Vagina (tissue), 2 donors: ENCODE measurements around the gene CCL7.

Experiments
- POLR2A ChIP-seq, 2 donors: fragments of 450-650 bp; IDR thresholded peaks; one replicate each; pipeline ENCODE4 v1.6.1; 2017; ENCODE audit warnings: antibody characterized with exemption in 2 of 2, mild to moderate bottlenecking in 2 of 2, moderate library complexity in 2 of 2
- POLR2AphosphoS5 ChIP-seq, 2 donors: sonication (generic); formaldehyde crosslinking; IDR thresholded peaks; one replicate each; pipeline ENCODE4 v1.9.0; 2017; ENCODE audit warnings: antibody characterized with exemption in 2 of 2, mild to moderate bottlenecking in 2 of 2, low read depth in 1 of 2; ENCODE audit not compliant: insufficient read depth in 1 of 2
- TF ChIP-seq, protein P1 (sequence below), 3 experiments: fragments of 450-650 bp in 2 of 3; fragments of 200-600 bp in 1 of 3; sonication (generic) in 1 of 3; IDR thresholded peaks; one replicate each; pipeline ENCODE4 v1.5.1; 2017 to 2019; ENCODE audit warnings: antibody characterized with exemption in 3 of 3, mild to moderate bottlenecking in 2 of 3, moderate library complexity in 2 of 3

DNA sequence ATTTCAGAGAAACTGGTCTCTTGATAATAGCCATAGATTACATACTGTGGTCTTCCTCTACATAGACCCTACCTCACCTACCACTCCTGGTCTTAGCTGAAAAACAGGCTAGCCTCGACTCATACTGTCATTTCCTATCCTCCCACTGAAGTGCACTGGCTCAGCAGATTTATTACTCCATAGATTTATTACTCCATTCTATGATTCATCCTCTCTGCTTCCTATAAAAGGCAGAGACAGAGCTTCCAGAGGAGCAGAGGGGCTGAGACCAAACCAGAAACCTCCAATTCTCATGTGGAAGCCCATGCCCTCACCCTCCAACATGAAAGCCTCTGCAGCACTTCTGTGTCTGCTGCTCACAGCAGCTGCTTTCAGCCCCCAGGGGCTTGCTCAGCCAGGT lies at the start of gene CCL7:
- TF ChIP-seq, protein P1, sequence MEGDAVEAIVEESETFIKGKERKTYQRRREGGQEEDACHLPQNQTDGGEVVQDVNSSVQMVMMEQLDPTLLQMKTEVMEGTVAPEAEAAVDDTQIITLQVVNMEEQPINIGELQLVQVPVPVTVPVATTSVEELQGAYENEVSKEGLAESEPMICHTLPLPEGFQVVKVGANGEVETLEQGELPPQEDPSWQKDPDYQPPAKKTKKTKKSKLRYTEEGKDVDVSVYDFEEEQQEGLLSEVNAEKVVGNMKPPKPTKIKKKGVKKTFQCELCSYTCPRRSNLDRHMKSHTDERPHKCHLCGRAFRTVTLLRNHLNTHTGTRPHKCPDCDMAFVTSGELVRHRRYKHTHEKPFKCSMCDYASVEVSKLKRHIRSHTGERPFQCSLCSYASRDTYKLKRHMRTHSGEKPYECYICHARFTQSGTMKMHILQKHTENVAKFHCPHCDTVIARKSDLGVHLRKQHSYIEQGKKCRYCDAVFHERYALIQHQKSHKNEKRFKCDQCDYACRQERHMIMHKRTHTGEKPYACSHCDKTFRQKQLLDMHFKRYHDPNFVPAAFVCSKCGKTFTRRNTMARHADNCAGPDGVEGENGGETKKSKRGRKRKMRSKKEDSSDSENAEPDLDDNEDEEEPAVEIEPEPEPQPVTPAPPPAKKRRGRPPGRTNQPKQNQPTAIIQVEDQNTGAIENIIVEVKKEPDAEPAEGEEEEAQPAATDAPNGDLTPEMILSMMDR (IDR thresholded peaks at IDR 0.05): no peak
- TF ChIP-seq POLR2A (IDR thresholded peaks at IDR 0.05) (no peak), POLR2AphosphoS5 (IDR thresholded peaks at IDR 0.05; ENCODE audit: insufficient read depth in 1 of 2, low read depth in 1 of 2) (no peak)
